IPS-20b (cell line): ENCODE measurements around the gene DPYD.
A peak's percentile ranks its signal among the peaks of the same experiment; 100 is the strongest.

Experiments used
- H3K27ac ChIP-seq: one replicate; pipeline ENCODE4 v1.5.1; 2013; ENCODE audit warnings: low read length
- H3K27me3 ChIP-seq: 2 replicates; pipeline ENCODE4 v1.6.1; 2013; ENCODE audit warnings: mild to moderate bottlenecking, low read length, inconsistent platforms; ENCODE audit not compliant: insufficient read depth
- H3K36me3 ChIP-seq: 2 replicates; pipeline ENCODE4 v1.6.1; 2013; ENCODE audit warnings: low read depth, mild to moderate bottlenecking, inconsistent platforms, low read length, moderate library complexity; ENCODE audit not compliant: insufficient read depth
- H3K4me1 ChIP-seq: 2 replicates; pipeline ENCODE4 v1.6.1; 2013; ENCODE audit warnings: mild to moderate bottlenecking, control low read depth, inconsistent platforms, low read length, moderate library complexity; ENCODE audit not compliant: insufficient read depth
- H3K4me3 ChIP-seq: 2 replicates; pipeline ENCODE4 v1.5.1; 2013; ENCODE audit warnings: mild to moderate bottlenecking, low read length, inconsistent platforms
- H3K9ac ChIP-seq: 2 replicates; pipeline ENCODE4 v1.6.1; 2013; ENCODE audit warnings: low read depth, mild to moderate bottlenecking, inconsistent platforms, low read length, moderate library complexity
- H3K9me3 ChIP-seq: 2 replicates; pipeline ENCODE4 v1.6.1; 2013; ENCODE audit warnings: mild to moderate bottlenecking, low read depth, low read length, inconsistent platforms; ENCODE audit not compliant: insufficient read depth

The DPYD gene

GRCh38 chr1:97925151-97925550 is 4.3 kb upstream of the DPYD start:
- H3K9me3 ChIP-seq, result no peaks in the 10 kb centered on the region
- no peak overlapping the region for H3K27ac ChIP-seq
- no peak overlapping the region for H3K9ac ChIP-seq
- no peaks in the 10 kb centered on the region for H3K36me3 ChIP-seq
- peaks cover 3% of the 10 kb centered on the region for H3K27me3 ChIP-seq
- H3K4me3 ChIP-seq, result no peak overlapping the region
- H3K4me1 ChIP-seq, result peaks cover 2% of the 10 kb centered on the region; the same call in 1 of the 2 replicates

DNA sequence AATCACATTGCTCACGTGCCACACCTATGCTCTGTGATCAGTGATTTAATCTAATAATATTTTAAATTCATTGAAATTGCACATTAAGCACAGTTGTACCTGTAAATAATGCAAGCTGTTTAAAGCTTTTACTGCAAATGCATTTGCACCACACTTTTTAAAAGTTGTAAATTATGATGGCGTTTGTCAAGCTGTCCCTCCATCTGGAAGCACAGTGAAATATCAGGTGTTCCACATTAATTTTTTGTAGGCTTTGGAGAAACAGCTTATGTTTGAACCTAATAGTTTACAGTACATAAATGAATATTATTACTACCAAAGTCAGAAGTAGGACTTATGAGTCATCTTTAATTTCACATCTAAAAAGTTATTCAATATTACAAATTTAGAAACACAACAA is 3.0 kb upstream of the DPYD start:
- no peak overlapping the region for H3K9ac ChIP-seq
- no peaks in the 10 kb centered on the region for H3K9me3 ChIP-seq
- H3K4me1 ChIP-seq, result peaks cover 9% of the 10 kb centered on the region
- peaks cover 17% of the 10 kb centered on the region for H3K27me3 ChIP-seq
- no peaks in the 10 kb centered on the region for H3K36me3 ChIP-seq
- no peak overlapping the region for H3K4me3 ChIP-seq
- no peak overlapping the region for H3K27ac ChIP-seq

GRCh38 chr1:97920276-97920831 is 480 bp downstream of the DPYD start:
- Histone ChIP-seq H3K9ac (no peak overlapping the region), H3K4me1 (peaks cover 9% of the 10 kb centered on the region), H3K36me3 (no peaks in the 10 kb centered on the region), H3K27me3 (peaks cover 24% of the 10 kb centered on the region), H3K4me3 (peak overlapping the region; percentile 87), H3K27ac (no peak overlapping the region), H3K9me3 (no peaks in the 10 kb centered on the region)

DNA sequence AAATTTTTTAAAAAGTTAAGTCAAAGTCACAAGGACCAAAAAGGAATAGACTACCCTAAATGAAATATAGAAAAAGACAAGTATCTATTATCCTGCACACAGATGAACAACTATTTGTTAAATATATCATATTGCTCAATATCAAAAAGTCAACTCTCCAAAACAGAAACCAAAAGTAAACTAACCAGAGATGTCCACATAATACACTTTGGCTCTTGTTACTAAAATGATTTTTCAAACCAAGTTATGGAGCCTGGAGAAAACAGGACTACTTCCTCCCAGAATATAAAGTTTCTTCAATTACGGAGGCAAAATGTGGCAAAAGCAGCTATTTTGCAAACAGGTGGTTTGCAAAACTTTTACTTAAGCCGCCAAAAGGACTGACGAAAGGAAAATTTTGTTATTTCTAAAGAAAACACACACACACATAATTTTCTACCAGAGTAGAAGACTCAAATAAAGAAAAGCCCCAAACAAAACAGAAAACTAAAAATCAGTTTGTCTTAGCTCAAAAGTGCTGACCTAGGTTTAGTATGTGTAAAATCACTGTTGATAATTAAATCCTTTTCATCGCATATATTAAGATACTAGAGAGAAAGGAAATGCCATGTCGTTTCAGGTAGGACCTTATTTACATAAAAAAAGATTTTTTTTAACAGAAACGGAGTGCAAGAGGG is 1.1 kb downstream of the DPYD start:
- no peaks in the 10 kb centered on the region for H3K9me3 ChIP-seq

GRCh38 chr1:97918961-97919360 is 1.9 kb downstream of the DPYD start:
- Histone ChIP-seq H3K36me3 (no peaks in the 10 kb centered on the region), H3K4me1 (peaks cover 9% of the 10 kb centered on the region), H3K27me3 (peaks cover 24% of the 10 kb centered on the region), H3K9me3 (no peaks in the 10 kb centered on the region), H3K27ac (no peak overlapping the region), H3K4me3 (no peak overlapping the region), H3K9ac (no peak overlapping the region)

More for the DNA sequence above, 1.1 kb downstream of the DPYD start:
- Histone ChIP-seq H3K4me1 (peaks cover 9% of the 10 kb centered on the region), H3K36me3 (no peaks in the 10 kb centered on the region), H3K27ac (no peak overlapping the region), H3K4me3 (peak overlapping the region; percentile 87), H3K9ac (no peak overlapping the region), H3K27me3 (peaks cover 24% of the 10 kb centered on the region)

DNA sequence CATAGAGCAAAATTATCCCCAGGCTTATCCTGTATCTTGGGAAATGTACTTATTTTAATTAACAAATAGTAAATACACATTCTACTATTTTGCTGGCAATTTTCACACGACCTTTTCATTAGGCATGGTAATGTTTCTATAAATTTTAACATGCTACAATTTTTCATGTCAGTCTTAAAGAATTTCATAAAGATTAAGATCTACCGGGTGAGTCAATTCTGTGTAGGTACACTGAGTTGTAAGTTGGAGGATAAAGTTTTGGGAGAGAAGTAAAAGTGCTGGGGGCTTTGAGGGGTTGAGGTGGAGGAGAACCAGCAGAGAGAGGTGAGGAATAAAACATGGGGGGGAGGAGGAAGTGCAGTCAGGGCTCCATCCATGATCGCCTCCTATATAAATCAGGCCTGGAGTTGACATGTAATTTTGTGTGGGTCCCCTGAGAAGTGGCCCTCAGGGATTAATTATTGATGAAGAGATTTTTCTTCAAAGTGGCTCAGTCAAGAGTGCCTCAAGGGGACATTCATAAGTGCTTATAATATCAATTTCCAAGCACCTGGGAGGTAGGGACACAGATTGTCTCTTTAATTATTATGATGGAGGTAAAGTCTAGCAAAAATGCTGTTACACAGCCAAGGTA is 7.2 kb downstream of the DPYD start:
- no peaks in the 10 kb centered on the region for H3K36me3 ChIP-seq
- H3K9me3 ChIP-seq, result no peaks in the 10 kb centered on the region
- H3K4me1 ChIP-seq, result no peaks in the 10 kb centered on the region
- peaks cover 6% of the 10 kb centered on the region; the same call in 1 of the 2 replicates for H3K27me3 ChIP-seq
- H3K9ac ChIP-seq, result no peak overlapping the region
- H3K4me3 ChIP-seq, result no peak overlapping the region
- no peak overlapping the region for H3K27ac ChIP-seq

DNA sequence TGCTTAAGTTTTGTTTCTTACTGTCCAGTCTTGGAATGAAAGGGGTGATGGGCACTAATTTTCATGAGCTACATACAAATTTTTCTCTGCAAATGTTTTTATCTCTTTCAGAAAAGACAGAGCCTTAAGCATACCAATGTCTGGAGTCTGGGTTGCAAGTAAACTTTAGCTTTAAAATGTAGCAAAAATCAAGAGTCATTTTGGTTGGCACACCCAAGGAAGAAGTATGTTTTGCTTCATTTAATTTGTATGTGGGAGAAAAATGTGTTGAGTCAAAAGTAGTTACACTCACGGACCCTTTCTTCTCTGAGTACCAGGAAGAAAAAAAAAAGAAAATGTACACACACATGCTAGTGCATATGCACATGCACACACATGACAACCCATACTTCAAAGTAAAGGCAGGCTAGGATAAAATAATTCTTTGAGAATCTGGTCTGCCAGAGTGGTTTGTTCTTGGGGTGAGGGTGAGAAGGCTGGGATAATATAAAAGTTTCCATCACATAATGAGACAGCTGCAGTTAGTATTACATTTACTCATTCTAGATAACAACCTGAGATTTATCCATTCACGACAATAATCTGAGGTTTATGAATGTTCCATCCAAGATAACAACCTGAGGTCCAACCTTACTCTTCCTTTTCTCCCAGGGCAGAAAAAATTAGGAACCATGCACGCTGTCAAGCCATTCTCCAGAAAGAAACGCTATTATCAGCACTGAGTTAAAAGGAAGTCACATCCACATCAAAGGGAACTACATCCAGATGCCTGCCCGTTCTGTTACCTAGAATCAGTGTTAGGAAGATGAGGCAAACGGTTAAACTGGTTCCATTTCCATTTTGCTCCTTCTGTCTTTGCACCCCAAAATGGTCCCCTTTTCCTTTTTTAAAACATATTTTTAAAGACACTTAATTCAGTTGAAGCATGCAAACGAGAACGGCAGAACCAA is 9.3 kb downstream of the DPYD start:
- Histone ChIP-seq H3K36me3 (no peaks in the 10 kb centered on the region), H3K9ac (no peak overlapping the region), H3K27ac (no peak overlapping the region), H3K4me3 (no peak overlapping the region), H3K27me3 (no peaks in the 10 kb centered on the region), H3K4me1 (no peaks in the 10 kb centered on the region), H3K9me3 (no peaks in the 10 kb centered on the region)

- Histone ChIP-seq H3K9ac (no peak overlapping the region), H3K27ac (no peak overlapping the region), H3K4me1 (no peaks in the 10 kb centered on the region), H3K4me3 (no peak overlapping the region), H3K9me3 (no peaks in the 10 kb centered on the region), H3K27me3 (no peaks in the 10 kb centered on the region), H3K36me3 (no peaks in the 10 kb centered on the region)
Measured at GRCh38 chr1:97909266-97909665, 11.6 kb downstream of the DPYD start.

- Histone ChIP-seq H3K36me3 (no peaks in the 10 kb centered on the region), H3K4me3 (no peak overlapping the region), H3K27ac (no peak overlapping the region), H3K4me1 (no peaks in the 10 kb centered on the region), H3K27me3 (no peaks in the 10 kb centered on the region), H3K9me3 (no peaks in the 10 kb centered on the region), H3K9ac (no peak overlapping the region)
Measured at GRCh38 chr1:97907886-97908285, 12.9 kb downstream of the DPYD start.

DNA sequence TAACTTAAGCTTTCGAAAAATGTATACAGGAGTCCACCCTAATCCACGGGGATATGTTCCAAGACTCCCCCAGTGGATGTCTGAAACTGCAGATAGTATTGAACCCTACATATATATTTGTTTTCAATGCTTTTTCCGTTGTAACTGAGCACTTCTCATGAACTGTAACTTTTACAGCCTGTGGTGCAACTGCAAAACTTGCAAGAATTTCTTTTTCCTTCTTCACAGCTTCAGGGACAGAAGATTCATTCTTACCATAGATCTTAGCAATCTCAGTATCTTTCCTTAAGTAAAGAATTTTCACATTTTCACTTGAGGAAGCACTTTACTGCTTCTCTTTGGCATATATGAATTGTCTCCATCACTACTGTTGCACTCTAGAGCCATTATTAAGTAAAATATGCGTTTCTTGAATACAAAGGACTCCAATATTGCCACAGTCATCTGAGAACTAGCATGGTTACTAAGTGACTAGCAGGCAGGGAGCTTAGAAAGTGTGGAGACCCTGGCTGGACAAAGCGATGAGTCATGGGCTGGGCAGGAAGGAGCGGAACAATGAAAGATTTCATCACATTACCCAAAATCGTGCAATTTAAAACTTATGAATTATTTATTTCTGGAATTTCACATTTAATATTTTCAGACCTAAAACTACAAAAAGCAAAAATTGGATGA is 14.1 kb downstream of the DPYD start:
- Histone ChIP-seq H3K27me3 (no peaks in the 10 kb centered on the region), H3K9me3 (no peaks in the 10 kb centered on the region), H3K4me1 (no peaks in the 10 kb centered on the region), H3K9ac (no peak overlapping the region), H3K27ac (no peak overlapping the region), H3K4me3 (no peak overlapping the region), H3K36me3 (no peaks in the 10 kb centered on the region)
